Mesendoderm (in vitro differentiated cells): ENCODE results near the gene NDST3.

Experiments
- DNase-seq: peaks from one replicate; pipeline ENCODE4 v3.0.0; 2013
- H2AK5ac ChIP-seq: 2 replicates; pipeline ENCODE4 v1.6.1; 2013; ENCODE audit warnings: low read length, inconsistent platforms
- H2BK120ac ChIP-seq: 2 replicates; pipeline ENCODE4 v1.6.1; 2013; ENCODE audit warnings: low read depth, mild to moderate bottlenecking, low read length, moderate library complexity, mixed read lengths
- H2BK15ac ChIP-seq: replicated peaks from 2 replicates; pipeline ENCODE4 v1.6.1; 2013; ENCODE audit warnings: low read depth, mild to moderate bottlenecking, moderate library complexity
- H2BK5ac ChIP-seq: 2 replicates; pipeline ENCODE4 v1.6.1; 2013; ENCODE audit warnings: low read length, inconsistent platforms
- H3K18ac ChIP-seq: 2 replicates; pipeline ENCODE4 v1.6.1; 2013; ENCODE audit warnings: mild to moderate bottlenecking, low read length, mixed read lengths
- H3K23ac ChIP-seq: one replicate; pipeline ENCODE4 v1.6.1; 2013; ENCODE audit warnings: low read length
- H3K27ac ChIP-seq: 2 replicates; pipeline ENCODE4 v1.5.1; 2013; ENCODE audit warnings: low read depth, mild to moderate bottlenecking, inconsistent platforms, low read length, moderate library complexity
- H3K27me3 ChIP-seq: 2 replicates; pipeline ENCODE4 v1.6.1; 2013; ENCODE audit warnings: low read length, control low read depth, mild to moderate bottlenecking, inconsistent platforms; ENCODE audit not compliant: insufficient read depth, poor library complexity
- H3K36me3 ChIP-seq: 2 replicates; pipeline ENCODE4 v1.6.1; 2013; ENCODE audit warnings: low read length, inconsistent platforms; ENCODE audit not compliant: control insufficient read depth, insufficient read depth
- H3K4ac ChIP-seq: one replicate; pipeline ENCODE4 v1.6.1; 2013; ENCODE audit warnings: low read depth, mild to moderate bottlenecking, low read length, moderate library complexity
- H3K4me1 ChIP-seq: 2 replicates; pipeline ENCODE4 v1.6.1; 2013; ENCODE audit warnings: low read depth, low read length, inconsistent platforms; ENCODE audit not compliant: control insufficient read depth
- H3K4me2 ChIP-seq: 2 replicates; pipeline ENCODE4 v1.6.1; 2013; ENCODE audit warnings: low read length
- H3K4me3 ChIP-seq: 2 replicates; pipeline ENCODE4 v1.5.1; 2013; ENCODE audit warnings: mild to moderate bottlenecking, low read length
- H3K56ac ChIP-seq: one replicate; pipeline ENCODE4 v1.6.1; 2013; ENCODE audit warnings: low read length
- H3K79me1 ChIP-seq: 2 replicates; pipeline ENCODE4 v1.6.1; 2013; ENCODE audit warnings: low read length, inconsistent platforms
- H3K79me2 ChIP-seq: 2 replicates; pipeline ENCODE4 v1.6.1; 2013; ENCODE audit warnings: mild to moderate bottlenecking, low read length; ENCODE audit not compliant: control insufficient read depth, insufficient read depth
- H3K9ac ChIP-seq: 2 replicates; pipeline ENCODE4 v1.6.1; 2013; ENCODE audit warnings: low read length, inconsistent platforms
- H4K5ac ChIP-seq: one replicate; pipeline ENCODE4 v1.6.1; 2013; ENCODE audit warnings: low read length
- H4K8ac ChIP-seq: one replicate; pipeline ENCODE4 v1.6.1; 2013; ENCODE audit warnings: low read depth, mild to moderate bottlenecking, control low read depth, low read length, moderate library complexity
- WGBS: extraction: QIAGEN DNeasy Blood & Tissue Kit; methylation state at CpG from one replicate; pipeline ENCODE4 v1.1.7; 2013; ENCODE audit warnings: low lambda C conversion rate, missing lambda C conversion rate; ENCODE audit not compliant: insufficient coverage; ENCODE audit errors: extremely low coverage; 5-methylcytosine and 5-hydroxymethylcytosine counted together

The NDST3 gene

DNA sequence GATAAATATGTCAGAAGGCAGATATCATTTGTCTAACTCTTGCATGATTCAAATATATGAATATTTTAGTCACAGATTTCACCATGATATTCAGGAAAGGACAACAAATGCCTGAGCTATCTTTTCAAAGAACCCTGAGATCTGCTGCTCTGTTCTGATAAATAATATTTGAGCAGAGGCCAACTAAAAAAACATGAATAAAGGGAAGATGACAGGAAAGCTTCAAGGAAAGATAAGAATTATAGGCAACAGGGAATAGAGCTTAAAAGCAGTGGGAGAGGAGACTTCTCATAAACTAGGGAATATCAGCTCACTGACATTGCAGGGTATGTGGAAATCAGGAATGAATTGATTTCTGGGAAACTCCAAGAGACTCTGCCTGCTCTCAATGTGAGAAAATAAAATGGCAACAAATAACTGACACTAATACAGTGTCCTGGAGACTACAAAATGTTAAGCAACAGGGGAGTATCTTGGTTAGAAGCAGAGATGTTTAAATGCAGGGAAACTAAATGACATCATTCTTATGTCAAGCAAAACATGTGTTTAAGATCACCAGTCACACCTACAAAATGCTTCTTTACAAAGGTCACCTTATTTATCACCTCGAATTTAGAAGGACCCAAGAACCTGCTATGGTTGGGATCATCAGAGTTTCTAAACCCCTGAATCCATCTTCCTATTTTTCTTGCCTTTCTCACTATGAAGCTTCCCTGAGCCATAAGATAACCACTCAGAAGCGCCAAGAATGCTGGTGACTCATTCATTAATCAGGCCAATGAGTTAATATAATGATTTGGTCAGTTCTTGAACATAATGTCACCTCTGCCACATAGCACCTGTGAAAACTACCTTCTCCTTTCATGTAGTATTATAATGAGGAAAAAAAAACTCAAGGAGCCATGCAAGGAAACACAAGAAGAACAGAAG is 78.1 kb downstream of the NDST3 start:
- Histone ChIP-seq H3K4me1 (no peaks in the 10 kb centered on the region), H4K8ac (no peak overlapping the region), H3K36me3 (no peaks in the 10 kb centered on the region), H3K79me1 (no peaks in the 10 kb centered on the region), H3K18ac (no peak overlapping the region), H3K56ac (no peak overlapping the region), H2AK5ac (no peak overlapping the region), H3K4me2 (no peak overlapping the region), H3K9ac (no peak overlapping the region), H3K27me3 (no peaks in the 10 kb centered on the region), H3K27ac (no peak overlapping the region), H2BK120ac (no peak overlapping the region), H3K79me2 (no peaks in the 10 kb centered on the region), H4K5ac (no peak overlapping the region), H3K4me3 (no peak overlapping the region), H3K23ac (no peak overlapping the region), H2BK5ac (no peak overlapping the region), H3K4ac (no peak overlapping the region), H2BK15ac (no peak overlapping the region)
- no peak for DNase-seq
- WGBS = no CpG with 5 or more reads among the region's 2 CpGs

- no peak overlapping the region for H3K4ac ChIP-seq
- H2BK15ac ChIP-seq = no peak overlapping the region
- no peak overlapping the region for H2BK120ac ChIP-seq
- no CpG with 5 or more reads among the region's 2 CpGs for WGBS
- no peak overlapping the region for H2AK5ac ChIP-seq
- no peak overlapping the region for H3K4me3 ChIP-seq
- H3K9ac ChIP-seq = no peak overlapping the region
- no peaks in the 10 kb centered on the region for H3K79me2 ChIP-seq
- no peak overlapping the region for H3K56ac ChIP-seq
- no peak overlapping the region for H3K18ac ChIP-seq
- no peak overlapping the region for H4K5ac ChIP-seq
- no peak overlapping the region for H3K27ac ChIP-seq
- no peaks in the 10 kb centered on the region for H3K4me1 ChIP-seq
- H3K4me2 ChIP-seq = no peak overlapping the region
- H2BK5ac ChIP-seq = no peak overlapping the region
- H3K23ac ChIP-seq = no peak overlapping the region
- no peaks in the 10 kb centered on the region for H3K79me1 ChIP-seq
- no peaks in the 10 kb centered on the region for H3K27me3 ChIP-seq
- H4K8ac ChIP-seq = no peak overlapping the region
- no peak for DNase-seq
- H3K36me3 ChIP-seq = no peaks in the 10 kb centered on the region
Observed at GRCh38 chr4:118113220-118113619, 78.9 kb downstream of the NDST3 start.

- Histone ChIP-seq H3K4me2 (no peak overlapping the region), H3K36me3 (no peaks in the 10 kb centered on the region), H3K4me1 (no peaks in the 10 kb centered on the region), H3K9ac (no peak overlapping the region), H2BK5ac (no peak overlapping the region), H3K79me2 (no peaks in the 10 kb centered on the region), H2BK120ac (no peak overlapping the region), H4K8ac (no peak overlapping the region), H2AK5ac (no peak overlapping the region), H3K79me1 (no peaks in the 10 kb centered on the region), H3K56ac (no peak overlapping the region), H3K27ac (no peak overlapping the region), H3K23ac (no peak overlapping the region), H3K4ac (no peak overlapping the region), H3K18ac (no peak overlapping the region), H3K4me3 (no peak overlapping the region), H2BK15ac (no peak overlapping the region), H3K27me3 (no peaks in the 10 kb centered on the region), H4K5ac (no peak overlapping the region)
- DNase-seq = no peak
- no CpG with 5 or more reads among the region's 3 CpGs for whole genome bisulfite sequencing
Observed at GRCh38 chr4:118114720-118115119, 80.4 kb downstream of the NDST3 start.

GRCh38 chr4:118120120-118120760 is 86.0 kb downstream of the NDST3 start:
- H3K36me3 ChIP-seq = no peaks in the 10 kb centered on the region
- H3K4ac ChIP-seq = no peak overlapping the region
- no peak overlapping the region for H4K5ac ChIP-seq
- H3K23ac ChIP-seq = no peak overlapping the region
- H3K56ac ChIP-seq = no peak overlapping the region
- no peak overlapping the region for H2BK15ac ChIP-seq
- WGBS = no CpG with 5 or more reads among the region's 5 CpGs
- no peak overlapping the region for H3K4me3 ChIP-seq
- no peaks in the 10 kb centered on the region for H3K27me3 ChIP-seq
- no peak overlapping the region for H2BK120ac ChIP-seq
- H2AK5ac ChIP-seq = no peak overlapping the region
- peak; percentile 64 for DNase-seq
- H3K27ac ChIP-seq = no peak overlapping the region
- H3K79me1 ChIP-seq = no peaks in the 10 kb centered on the region
- H3K79me2 ChIP-seq = no peaks in the 10 kb centered on the region
- peaks cover 2% of the 10 kb centered on the region for H3K4me1 ChIP-seq
- no peak overlapping the region for H4K8ac ChIP-seq
- H2BK5ac ChIP-seq = no peak overlapping the region
- no peak overlapping the region for H3K4me2 ChIP-seq
- no peak overlapping the region for H3K9ac ChIP-seq
- H3K18ac ChIP-seq = no peak overlapping the region

DNA sequence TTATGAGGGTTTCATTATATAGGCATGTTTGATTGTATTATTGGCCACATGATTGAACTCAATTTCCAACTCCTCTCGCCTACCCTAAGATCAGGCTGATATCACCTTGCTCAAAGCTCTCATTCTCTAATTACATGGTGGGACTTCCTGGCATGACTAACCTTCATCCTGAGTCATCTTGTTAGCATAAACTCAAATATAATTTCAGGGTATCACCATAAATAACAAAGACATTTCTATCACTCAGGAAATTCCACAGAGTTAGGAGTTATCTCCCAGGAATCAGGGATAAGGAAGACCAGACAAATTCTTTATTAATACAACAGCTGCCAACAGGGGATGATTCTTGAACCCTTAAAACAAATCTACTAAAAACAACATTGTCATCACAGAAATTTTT is 90.7 kb downstream of the NDST3 start:
- Histone ChIP-seq H3K4me3 (no peak overlapping the region), H4K5ac (no peak overlapping the region), H3K27ac (no peak overlapping the region), H3K79me1 (no peaks in the 10 kb centered on the region), H3K23ac (no peak overlapping the region), H3K79me2 (no peaks in the 10 kb centered on the region), H3K56ac (no peak overlapping the region), H2BK15ac (no peak overlapping the region), H3K4me2 (no peak overlapping the region), H2AK5ac (no peak overlapping the region), H3K27me3 (no peaks in the 10 kb centered on the region), H3K4me1 (peaks cover 2% of the 10 kb centered on the region), H3K4ac (no peak overlapping the region), H4K8ac (no peak overlapping the region), H2BK5ac (no peak overlapping the region), H3K18ac (no peak overlapping the region), H2BK120ac (no peak overlapping the region), H3K9ac (no peak overlapping the region), H3K36me3 (no peaks in the 10 kb centered on the region)
- WGBS = no CpG with 5 or more reads among the region's 1 CpG
- peak; percentile 11 for DNase-seq
